Stomach smooth muscle (tissue), 2 donors: Measurements from ENCODE around the gene CMTM7.
A peak's percentile ranks its signal among the peaks of the same experiment; 100 is the strongest.

Experiments used
- H3K27ac ChIP-seq: one replicate; pipeline ENCODE4 v1.7.0; 2013; ENCODE audit warnings: mild to moderate bottlenecking, low read length, inconsistent platforms
- H3K27me3 ChIP-seq, 2 donors: one replicate each; pipeline ENCODE4 v1.7.0; 2013; ENCODE audit warnings: low read length in 2 of 2; ENCODE audit not compliant: insufficient read depth in 2 of 2, control insufficient read depth in 1 of 2
- H3K36me3 ChIP-seq, 2 donors: one replicate each; pipeline ENCODE4 v1.7.0; 2013; ENCODE audit warnings: low read length in 2 of 2; ENCODE audit not compliant: control insufficient read depth in 2 of 2, insufficient read depth in 2 of 2
- H3K4me1 ChIP-seq: one replicate; pipeline ENCODE4 v1.7.0; 2013; ENCODE audit warnings: low read length; ENCODE audit not compliant: control insufficient read depth, insufficient read depth
- H3K4me3 ChIP-seq, 2 donors: one replicate each; pipeline ENCODE4 v1.7.0; 2013; ENCODE audit warnings: low read length in 2 of 2
- H3K9ac ChIP-seq, 2 donors: one replicate each; pipeline ENCODE4 v1.7.0; 2013; ENCODE audit warnings: low read length in 2 of 2, mild to moderate bottlenecking in 1 of 2
- H3K9me3 ChIP-seq, 2 donors: one replicate each; pipeline ENCODE4 v1.7.0; 2013; ENCODE audit warnings: low read length in 2 of 2; ENCODE audit not compliant: control insufficient read depth in 2 of 2
- donor health status: healthy.
- donor health status: Pancreatic carcinoma.

Gene CMTM7

DNA sequence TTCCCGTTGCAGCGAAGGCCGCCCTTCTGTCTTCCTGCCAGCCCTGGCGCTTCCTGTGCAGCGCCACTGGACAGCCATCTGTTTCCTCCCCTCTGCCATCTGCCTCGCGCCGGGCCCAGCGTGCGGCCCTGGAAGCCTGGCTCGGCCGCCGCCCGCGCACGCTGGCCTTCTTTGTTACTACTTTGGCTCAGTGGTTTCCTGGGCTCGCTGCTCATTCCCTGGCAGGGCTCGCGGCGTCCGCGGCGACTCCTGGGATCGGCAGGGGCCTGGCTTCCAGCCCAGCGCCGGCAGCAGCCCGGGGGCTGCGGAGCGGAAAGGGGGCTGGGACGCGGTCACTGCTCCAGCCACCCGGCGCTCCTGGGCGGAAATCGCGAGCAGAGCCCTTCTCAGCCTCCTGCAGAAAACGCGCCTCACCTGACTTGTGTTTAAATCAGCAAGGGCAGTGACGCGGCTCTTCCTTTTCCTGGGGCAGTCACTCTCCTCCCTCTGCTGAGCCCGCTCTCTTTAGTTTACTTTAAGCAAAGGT, 10.0 kb downstream of the CMTM7 start:
- Histone ChIP-seq H3K4me3 (peak overlapping the region; percentile 52 to 69), H3K27ac (peak overlapping the region; percentile 31), H3K9me3 (no peaks in the 10 kb centered on the region), H3K4me1 (peaks cover 15% of the 10 kb centered on the region), H3K36me3 (no peaks in the 10 kb centered on the region), H3K9ac (peak overlapping the region; percentile 51), H3K27me3 (peaks cover 0 to 2% of the 10 kb centered on the region in 2 donors)

DNA sequence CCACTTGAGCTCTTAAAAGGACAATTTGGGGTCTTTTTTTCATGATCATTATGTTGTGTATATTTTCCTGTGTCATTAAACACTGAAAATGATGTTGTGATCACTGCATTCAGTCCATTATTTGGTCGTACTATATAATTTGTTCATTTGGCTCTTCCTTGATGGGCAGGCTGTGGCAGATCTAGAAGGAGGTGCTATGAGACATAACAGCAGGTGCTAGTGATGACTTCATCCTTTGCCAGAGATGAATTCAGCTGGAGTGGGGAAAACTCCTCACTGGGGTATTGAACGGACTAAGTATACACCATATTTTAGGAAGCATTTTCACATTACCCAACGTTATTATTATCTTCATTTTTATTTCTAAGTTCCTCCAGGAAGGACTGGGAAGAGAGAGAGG, 12.0 kb downstream of the CMTM7 start:
- H3K27ac ChIP-seq = no peak overlapping the region
- H3K9me3 ChIP-seq = no peaks in the 10 kb centered on the region
- H3K36me3 ChIP-seq = no peaks in the 10 kb centered on the region
- H3K4me1 ChIP-seq = peaks cover 15% of the 10 kb centered on the region
- H3K9ac ChIP-seq = no peak overlapping the region
- H3K4me3 ChIP-seq = no peak overlapping the region
- H3K27me3 ChIP-seq = peaks cover 0 to 2% of the 10 kb centered on the region in 2 donors

DNA sequence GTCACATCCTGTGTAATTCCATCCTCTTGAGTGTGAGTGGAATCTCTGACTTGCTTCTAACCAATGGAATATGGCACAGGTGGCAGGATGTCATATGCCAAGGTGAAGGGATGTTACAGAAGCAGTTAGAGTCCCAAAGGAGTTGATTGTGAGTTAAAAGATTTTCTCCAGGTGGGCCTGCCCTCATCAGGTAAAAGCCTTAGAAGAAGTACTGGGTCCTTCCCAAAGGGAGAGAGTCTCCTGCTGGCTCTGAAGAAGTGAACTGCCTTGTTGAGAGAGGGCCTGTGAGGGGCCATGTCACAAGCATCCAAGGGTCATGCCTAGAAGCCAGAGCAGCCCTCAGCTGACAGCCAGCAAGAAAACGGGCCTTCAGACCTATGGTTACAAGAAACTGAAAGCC, 13.1 kb downstream of the CMTM7 start:
- Histone ChIP-seq H3K27me3 (no peaks in the 10 kb centered on the region), H3K9me3 (no peaks in the 10 kb centered on the region), H3K9ac (no peak overlapping the region), H3K4me3 (no peak overlapping the region), H3K36me3 (no peaks in the 10 kb centered on the region), H3K4me1 (peaks cover 15% of the 10 kb centered on the region), H3K27ac (no peak overlapping the region)

DNA sequence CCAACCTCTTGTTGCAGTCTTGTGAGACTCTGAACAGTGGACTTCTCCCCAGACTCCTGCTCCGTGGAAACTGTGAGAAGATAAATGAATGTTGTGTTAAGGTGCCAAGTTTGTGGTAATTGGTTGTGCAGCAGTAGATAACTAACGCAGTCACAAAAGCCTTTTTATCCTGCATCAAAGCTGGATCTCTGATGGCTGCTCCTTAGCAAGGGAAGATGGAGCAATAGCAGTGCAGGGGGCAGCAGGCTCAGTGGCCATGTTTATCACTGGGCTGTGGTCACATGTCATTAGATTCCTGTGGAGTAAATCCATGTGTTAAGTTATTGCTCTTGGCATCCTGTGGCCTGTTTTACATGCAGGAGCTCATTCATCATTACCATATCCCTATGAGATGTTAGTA, 13.5 kb downstream of the CMTM7 start:
- Histone ChIP-seq H3K36me3 (no peaks in the 10 kb centered on the region), H3K27ac (no peak overlapping the region), H3K27me3 (no peaks in the 10 kb centered on the region), H3K4me1 (peaks cover 15% of the 10 kb centered on the region), H3K4me3 (no peak overlapping the region), H3K9me3 (no peaks in the 10 kb centered on the region), H3K9ac (no peak overlapping the region)

DNA sequence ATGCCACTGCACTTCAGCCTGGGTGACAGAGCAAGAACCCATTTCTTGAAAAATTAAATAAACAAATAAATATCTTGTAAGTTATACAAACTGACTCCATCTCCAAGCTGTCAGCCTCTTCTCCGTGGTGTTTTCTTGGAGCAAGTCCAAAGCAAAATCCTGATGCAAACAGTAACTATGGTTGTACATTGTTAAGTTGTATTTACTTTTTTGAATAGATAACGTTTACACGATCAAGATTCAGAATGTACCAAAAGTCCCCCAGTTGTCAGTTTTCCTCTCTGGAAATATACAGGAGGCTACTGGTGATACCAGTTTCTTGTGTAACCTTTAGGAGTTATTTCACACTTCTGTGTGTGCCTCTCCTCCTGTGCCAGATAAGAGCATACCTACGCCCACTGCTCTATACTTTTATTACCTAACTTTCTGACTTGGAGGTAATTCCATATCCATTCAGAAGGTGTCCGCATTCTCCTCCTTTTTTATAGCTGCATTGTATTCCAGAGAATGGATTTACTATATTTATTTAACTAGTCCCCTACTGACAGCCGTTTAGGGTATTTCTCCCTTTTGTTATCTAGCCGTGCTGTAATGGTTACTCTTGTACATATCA, 14.2 kb downstream of the CMTM7 start:
- H3K9ac ChIP-seq = no peak overlapping the region

DNA sequence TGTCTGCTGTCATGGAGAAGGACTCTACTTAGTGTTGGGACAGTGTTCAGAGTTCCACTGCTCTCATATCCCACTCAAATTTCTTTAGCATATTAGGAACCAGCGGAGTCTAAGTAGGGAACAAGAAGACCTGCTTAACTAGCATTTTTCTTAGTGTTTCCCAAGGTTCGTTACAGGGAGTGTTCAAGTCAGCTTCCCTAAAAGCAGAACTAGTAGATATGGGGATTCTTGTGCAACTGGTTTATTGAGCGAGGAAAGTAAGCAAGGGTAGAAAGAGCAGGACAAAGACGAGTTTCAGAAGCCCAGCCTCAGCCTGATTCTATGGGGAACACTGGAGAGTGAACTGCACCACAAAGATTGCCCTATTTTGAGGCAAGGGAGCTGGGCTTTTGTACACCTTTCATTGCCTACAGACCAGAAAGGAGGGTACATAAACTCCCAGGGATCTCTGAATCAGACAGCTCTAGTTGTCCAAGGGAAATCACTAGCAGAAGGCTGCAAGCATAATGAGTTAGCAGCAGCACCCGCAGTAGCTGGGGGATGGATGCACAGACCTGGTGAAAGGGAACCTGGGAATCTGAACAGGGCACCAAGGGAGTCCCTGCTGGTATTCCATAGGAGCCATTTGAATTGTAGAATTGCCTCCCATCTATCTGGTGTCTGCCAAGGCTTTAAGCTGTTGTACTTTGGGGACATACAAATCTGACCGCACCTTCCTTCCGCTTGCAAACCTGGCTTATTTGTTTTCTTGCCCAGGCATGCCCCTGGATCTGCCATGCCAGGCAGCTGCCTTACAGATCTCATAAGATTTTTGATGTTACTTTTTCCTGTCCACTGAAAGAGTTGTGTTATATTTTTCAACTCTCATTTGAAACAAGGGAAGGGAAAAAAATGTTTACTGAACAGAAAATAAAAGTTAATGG, 15.1 kb downstream of the CMTM7 start:
- Histone ChIP-seq H3K9me3 (no peaks in the 10 kb centered on the region), H3K4me1 (peaks cover 6% of the 10 kb centered on the region), H3K4me3 (no peak overlapping the region), H3K9ac (no peak overlapping the region), H3K27ac (no peak overlapping the region), H3K36me3 (no peaks in the 10 kb centered on the region), H3K27me3 (no peaks in the 10 kb centered on the region)

More for the DNA sequence above, 14.2 kb downstream of the CMTM7 start:
- Histone ChIP-seq H3K27ac (no peak overlapping the region), H3K4me3 (no peak overlapping the region), H3K4me1 (peaks cover 15% of the 10 kb centered on the region), H3K27me3 (no peaks in the 10 kb centered on the region), H3K36me3 (no peaks in the 10 kb centered on the region), H3K9me3 (no peaks in the 10 kb centered on the region)

DNA sequence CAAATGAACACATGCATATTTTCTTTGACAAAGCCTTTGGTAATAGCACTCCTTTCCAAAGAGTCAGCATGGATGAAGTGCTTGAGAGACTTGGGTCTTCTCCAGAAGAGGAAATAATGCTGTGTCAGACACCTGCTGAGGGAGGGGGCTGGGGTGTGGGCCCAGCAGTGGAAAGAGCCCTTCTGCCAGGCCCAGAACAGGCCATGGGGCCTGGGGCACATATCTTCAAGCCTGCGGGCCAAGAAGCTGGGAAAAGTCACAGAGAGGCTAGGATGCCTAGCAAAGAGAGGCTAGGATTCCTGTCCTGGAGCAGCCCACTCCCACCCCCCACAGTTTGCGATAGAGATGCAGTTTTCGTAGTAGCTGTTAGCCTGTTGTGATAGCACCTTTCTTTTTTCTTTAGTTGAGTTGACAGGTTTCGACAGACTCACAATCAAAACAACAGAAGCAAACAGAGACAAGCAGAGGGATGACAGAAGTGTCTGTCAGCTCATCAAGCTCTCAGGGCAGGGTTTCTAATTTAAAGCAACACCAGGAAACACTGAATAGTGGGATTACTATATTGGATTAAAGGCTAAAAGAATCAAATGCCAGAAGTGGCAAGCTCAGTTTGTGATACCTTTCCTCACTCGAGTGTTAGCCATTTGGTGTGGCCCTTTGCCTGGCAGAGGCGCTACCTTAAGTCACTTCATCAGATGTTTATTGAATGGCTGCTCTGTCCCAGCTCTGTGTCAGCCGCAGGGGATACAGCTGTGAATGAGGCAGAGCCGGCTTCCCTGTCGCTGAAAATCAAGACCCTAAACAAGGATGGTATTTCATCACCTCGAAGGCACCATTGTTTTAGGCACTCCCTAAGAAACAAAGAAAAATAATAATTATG, 19.0 kb downstream of the CMTM7 start:
- no peaks in the 10 kb centered on the region for H3K36me3 ChIP-seq
- no peaks in the 10 kb centered on the region for H3K4me1 ChIP-seq
- H3K9me3 ChIP-seq = no peaks in the 10 kb centered on the region
- H3K9ac ChIP-seq = no peak overlapping the region
- H3K27me3 ChIP-seq = peaks cover 0 to 2% of the 10 kb centered on the region in 2 donors
- H3K27ac ChIP-seq = no peak overlapping the region
- H3K4me3 ChIP-seq = no peak overlapping the region

DNA sequence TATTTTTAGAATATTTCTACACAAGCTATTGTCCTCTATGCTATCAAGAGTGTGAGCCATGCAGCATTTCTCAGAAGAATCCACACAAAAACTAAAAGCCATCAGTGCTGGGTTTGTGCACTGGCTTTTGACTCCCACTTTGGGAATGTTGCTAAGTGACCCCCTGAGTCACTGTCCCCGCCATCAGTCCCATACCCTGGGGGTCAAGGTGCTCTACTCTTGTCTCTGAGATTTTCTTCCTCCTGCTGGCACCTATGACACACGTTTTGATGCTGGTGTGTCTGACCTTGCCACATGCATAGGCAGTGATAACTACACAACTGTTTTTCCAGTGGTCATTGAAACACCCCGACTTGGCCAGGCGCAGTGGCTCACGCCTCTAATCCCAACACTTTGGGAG, 19.8 kb downstream of the CMTM7 start:
- H3K9ac ChIP-seq = no peak overlapping the region
- no peak overlapping the region for H3K27ac ChIP-seq
- H3K27me3 ChIP-seq = peaks cover 0 to 2% of the 10 kb centered on the region in 2 donors
- H3K36me3 ChIP-seq = no peaks in the 10 kb centered on the region
- H3K9me3 ChIP-seq = no peaks in the 10 kb centered on the region
- no peaks in the 10 kb centered on the region for H3K4me1 ChIP-seq
- H3K4me3 ChIP-seq = no peak overlapping the region

DNA sequence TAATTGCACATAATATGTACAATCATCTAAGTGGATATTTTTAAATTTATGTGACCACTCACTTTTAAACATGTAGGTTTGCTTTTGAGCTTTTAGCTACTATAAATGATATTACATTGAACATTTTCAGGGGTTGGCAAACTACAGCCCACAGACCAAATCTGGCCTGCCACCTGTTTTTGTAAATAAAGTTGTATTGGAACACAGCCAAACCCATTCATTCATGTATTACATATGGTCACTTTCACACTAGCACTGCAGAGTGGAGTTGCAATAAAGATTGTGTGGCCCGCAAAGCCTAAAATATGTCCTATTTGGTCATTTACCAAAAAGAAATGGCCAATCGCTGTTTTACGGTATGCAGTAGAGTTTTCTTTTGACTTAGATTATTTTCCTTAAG, 21.2 kb downstream of the CMTM7 start:
- H3K4me1 ChIP-seq = no peaks in the 10 kb centered on the region
- H3K9me3 ChIP-seq = no peaks in the 10 kb centered on the region
- no peak overlapping the region for H3K9ac ChIP-seq
- peaks cover 2 to 5% of the 10 kb centered on the region in 2 donors for H3K27me3 ChIP-seq
- H3K27ac ChIP-seq = no peak overlapping the region
- no peak overlapping the region for H3K4me3 ChIP-seq
- H3K36me3 ChIP-seq = no peaks in the 10 kb centered on the region

DNA sequence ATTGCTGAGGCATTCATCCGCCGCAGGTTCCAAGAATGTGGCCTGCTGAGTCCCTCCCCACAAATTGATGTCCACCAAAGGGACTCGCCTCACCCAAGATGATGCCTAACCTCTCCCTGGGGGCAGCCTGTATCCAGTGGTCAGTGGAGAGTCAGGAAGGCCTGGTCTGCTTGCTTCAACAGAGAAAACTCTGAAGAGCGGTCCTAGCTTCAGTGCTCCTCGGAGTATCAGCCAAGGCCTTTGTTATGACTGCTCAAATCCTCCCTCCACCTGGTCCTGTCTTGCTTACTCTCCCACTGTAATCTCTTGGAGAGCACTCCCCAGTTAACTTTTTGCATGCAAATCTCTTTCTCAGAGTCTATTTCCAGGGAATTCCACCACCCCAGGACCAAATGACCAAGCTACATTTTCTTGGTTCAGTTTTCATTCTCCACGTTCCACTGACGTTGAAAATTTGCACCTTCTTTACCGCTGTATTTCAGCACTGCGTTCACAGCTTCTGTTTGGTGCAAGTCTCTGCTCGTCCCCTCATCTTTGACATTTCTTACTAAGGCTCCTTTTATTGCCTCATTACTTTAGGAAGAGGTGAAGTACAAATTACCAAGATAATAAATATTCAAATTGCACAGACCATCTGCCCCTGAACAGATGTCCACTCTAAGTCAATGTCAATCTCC, 22.3 kb downstream of the CMTM7 start:
- no peaks in the 10 kb centered on the region for H3K9me3 ChIP-seq
- no peak overlapping the region for H3K4me3 ChIP-seq
- no peaks in the 10 kb centered on the region for H3K36me3 ChIP-seq
- H3K27me3 ChIP-seq = peaks cover 2 to 6% of the 10 kb centered on the region in 2 donors
- H3K9ac ChIP-seq = no peak overlapping the region
- no peak overlapping the region for H3K27ac ChIP-seq
- no peaks in the 10 kb centered on the region for H3K4me1 ChIP-seq
